Prostate gland (tissue), 2 donors: ENCODE measurements around the gene SEMA3A. TPM values are rescaled to one million over a fixed set of nuclear protein-coding genes. Genes with fewer than 3 reads are reported as not detected.

ENCODE experiments used
- DNase-seq: peaks from one replicate; pipeline ENCODE4 v3.0.0-alpha.2; 2019; ENCODE audit warnings: low spot score
- H3K27ac ChIP-seq, 2 donors: fragments of 200-600 bp; sonication (generic); 2 replicates each; pipeline ENCODE4 v1.5.1; 2017 to 2019
- H3K27me3 ChIP-seq: fragments of 200-600 bp; sonication (generic); replicated peaks from 2 replicates; pipeline ENCODE4 v1.5.1; 2019; ENCODE audit not compliant: insufficient read depth
- H3K36me3 ChIP-seq, 2 donors: fragments of 200-600 bp; sonication (generic); 1 replicate in 1 of 2; 2 replicates in 1 of 2; pipeline versions ENCODE4 v1.5.1 to v1.8.1; 2017 to 2019
- H3K4me1 ChIP-seq: fragments of 200-600 bp; sonication (generic); replicated peaks from 2 replicates; pipeline ENCODE4 v1.5.1; 2019
- H3K4me3 ChIP-seq, 2 donors: fragments of 200-600 bp; sonication (generic); 2 replicates each; pipeline ENCODE4 v1.5.1; 2017 to 2019
- H3K9me3 ChIP-seq: fragments of 200-600 bp; sonication (generic); 2 replicates; pipeline ENCODE4 v1.5.1; 2017
- POLR2A ChIP-seq: fragments of 450-650 bp; IDR thresholded peaks from one replicate; pipeline ENCODE4 v1.6.1; 2016; ENCODE audit warnings: antibody characterized with exemption, mild to moderate bottlenecking
- POLR2AphosphoS5 ChIP-seq: sonication (generic); formaldehyde crosslinking; IDR thresholded peaks from one replicate; pipeline ENCODE4 v1.6.1; 2017; ENCODE audit warnings: antibody characterized with exemption
- WGBS: methylation state at CpG from one replicate; pipeline ENCODE4 v1.1.5; 2018; 5-methylcytosine and 5-hydroxymethylcytosine counted together
- intact Hi-C: fragments of 100-400 bp; cut with DNase I; formaldehyde crosslinking; loops from one replicate; pipeline ENCODE4 v1.14.2; 2022
- total RNA-seq, 2 donors: library from RNA; depleted of rRNA; stranded (reverse); fragments of >200 nt; gene quantifications; one replicate each; pipeline ENCODE4 v1.1.0, GENCODE V29; 2016
- TF ChIP-seq, protein P1 (sequence below), 4 experiments: fragments of 200-600 bp in 2 of 4; fragments of 450-650 bp in 2 of 4; sonication (generic) in 2 of 4; IDR thresholded peaks; 1 replicate in 3 of 4; 2 replicates in 1 of 4; pipeline ENCODE4 v1.5.1; 2016 to 2019; ENCODE audit warnings: antibody characterized with exemption in 4 of 4, mild to moderate bottlenecking in 2 of 4, moderate library complexity in 2 of 4

SEMA3A gene
- total RNA-seq, 2 donors from 2014 or later = 1.6 to 1.9 TPM

- Histone ChIP-seq H3K27ac (no peak overlapping the region), H3K36me3 (no peaks in the 10 kb centered on the region), H3K4me1 (no peaks in the 10 kb centered on the region), H3K27me3 (no peaks in the 10 kb centered on the region), H3K4me3 (no peak overlapping the region), H3K9me3 (no peaks in the 10 kb centered on the region)
- TF ChIP-seq POLR2A (no peak), POLR2AphosphoS5 (no peak)
- TF ChIP-seq, protein P1, sequence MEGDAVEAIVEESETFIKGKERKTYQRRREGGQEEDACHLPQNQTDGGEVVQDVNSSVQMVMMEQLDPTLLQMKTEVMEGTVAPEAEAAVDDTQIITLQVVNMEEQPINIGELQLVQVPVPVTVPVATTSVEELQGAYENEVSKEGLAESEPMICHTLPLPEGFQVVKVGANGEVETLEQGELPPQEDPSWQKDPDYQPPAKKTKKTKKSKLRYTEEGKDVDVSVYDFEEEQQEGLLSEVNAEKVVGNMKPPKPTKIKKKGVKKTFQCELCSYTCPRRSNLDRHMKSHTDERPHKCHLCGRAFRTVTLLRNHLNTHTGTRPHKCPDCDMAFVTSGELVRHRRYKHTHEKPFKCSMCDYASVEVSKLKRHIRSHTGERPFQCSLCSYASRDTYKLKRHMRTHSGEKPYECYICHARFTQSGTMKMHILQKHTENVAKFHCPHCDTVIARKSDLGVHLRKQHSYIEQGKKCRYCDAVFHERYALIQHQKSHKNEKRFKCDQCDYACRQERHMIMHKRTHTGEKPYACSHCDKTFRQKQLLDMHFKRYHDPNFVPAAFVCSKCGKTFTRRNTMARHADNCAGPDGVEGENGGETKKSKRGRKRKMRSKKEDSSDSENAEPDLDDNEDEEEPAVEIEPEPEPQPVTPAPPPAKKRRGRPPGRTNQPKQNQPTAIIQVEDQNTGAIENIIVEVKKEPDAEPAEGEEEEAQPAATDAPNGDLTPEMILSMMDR (IDR thresholded peaks at IDR 0.05) = no peak
- DNase-seq = no peak
- intact Hi-C loops = no loop called here
Observed at GRCh38 chr7:84009051-84009450, 185.5 kb downstream of the SEMA3A start.

GRCh38 chr7:84003191-84003590 lies 191.4 kb downstream of the SEMA3A start:
- no peak overlapping the region for H3K4me3 ChIP-seq
- 98% methylated on average over 1 of the region's 1 CpG for WGBS
- intact Hi-C loops = no loop called here

GRCh38 chr7:84002348-84002747 lies 192.2 kb downstream of the SEMA3A start:
- Histone ChIP-seq H3K27ac (no peak overlapping the region), H3K4me1 (no peaks in the 10 kb centered on the region), H3K9me3 (no peaks in the 10 kb centered on the region), H3K36me3 (no peaks in the 10 kb centered on the region), H3K27me3 (no peaks in the 10 kb centered on the region), H3K4me3 (no peak overlapping the region)
- intact Hi-C loops = no loop called here
- 41% methylated on average over 3 of the region's 3 CpGs for WGBS
- no peak for DNase-seq
- TF ChIP-seq, protein P1 (IDR thresholded peaks at IDR 0.05) = no peak
- no peak for TF ChIP-seq POLR2AphosphoS5
- no peak for TF ChIP-seq POLR2A

More at GRCh38 chr7:84003191-84003590, 191.4 kb downstream of the SEMA3A start:
- DNase-seq = no peak
- Histone ChIP-seq H3K4me1 (no peaks in the 10 kb centered on the region), H3K27ac (no peak overlapping the region), H3K36me3 (no peaks in the 10 kb centered on the region), H3K27me3 (no peaks in the 10 kb centered on the region), H3K9me3 (no peaks in the 10 kb centered on the region)
- TF ChIP-seq, protein P1 (IDR thresholded peaks at IDR 0.05) = no peak
- TF ChIP-seq POLR2AphosphoS5 (no peak), POLR2A (no peak)

GRCh38 chr7:83996879-83997278 lies 197.7 kb downstream of the SEMA3A start:
- Histone ChIP-seq H3K27ac (no peak overlapping the region), H3K36me3 (no peaks in the 10 kb centered on the region), H3K4me1 (no peaks in the 10 kb centered on the region), H3K4me3 (no peak overlapping the region), H3K27me3 (no peaks in the 10 kb centered on the region), H3K9me3 (no peaks in the 10 kb centered on the region)
- intact Hi-C loops = no loop called here
- DNase-seq = no peak
- TF ChIP-seq, protein P1 (IDR thresholded peaks at IDR 0.05) = no peak
- TF ChIP-seq POLR2AphosphoS5 (no peak), POLR2A (no peak)
- WGBS = 0% methylated on average over 1 of the region's 1 CpG

- Histone ChIP-seq H3K4me1 (no peaks in the 10 kb centered on the region), H3K36me3 (no peaks in the 10 kb centered on the region), H3K9me3 (no peaks in the 10 kb centered on the region), H3K4me3 (no peak overlapping the region), H3K27ac (no peak overlapping the region), H3K27me3 (no peaks in the 10 kb centered on the region)
- TF ChIP-seq, protein P1 (IDR thresholded peaks at IDR 0.05) = no peak
- no peak for TF ChIP-seq POLR2AphosphoS5
- no peak for TF ChIP-seq POLR2A
- WGBS = 73% methylated on average over 1 of the region's 1 CpG
- no peak for DNase-seq
- intact Hi-C loops = no loop called here
Observed at GRCh38 chr7:83987764-83988163, 206.8 kb downstream of the SEMA3A start.
